SK-N-SH treated with all-trans-retinoic acid at 6 μM for 48 hours (cell line): ENCODE data around the gene NECTIN3.

Experiments used
- ARNTL ChIP-seq: fragments of 450-650 bp; formaldehyde crosslinking; IDR thresholded peaks from 2 replicates; pipeline ENCODE4 v1.5.0; 2020; ENCODE audit warnings: low read depth, mild to moderate bottlenecking, moderate library complexity, borderline replicate concordance
- CREB5 ChIP-seq: fragments of 250-450 bp; sonication (Bioruptor Pico); IDR thresholded peaks from 2 replicates; pipeline ENCODE4 v1.5.1; 2020; ENCODE audit warnings: low read depth, mild to moderate bottlenecking, moderate library complexity
- ESRRG ChIP-seq: fragments of 250-450 bp; sonication (Bioruptor Pico); IDR thresholded peaks from 2 replicates; pipeline ENCODE4 v1.6.1; 2021; ENCODE audit warnings: mild to moderate bottlenecking
- GLIS3 ChIP-seq: fragments of 250-450 bp; sonication (Bioruptor Pico); IDR thresholded peaks from 2 replicates; pipeline ENCODE4 v1.5.0; 2020; ENCODE audit warnings: mild to moderate bottlenecking, moderate library complexity
- ISL1 ChIP-seq: fragments of 250-450 bp; sonication (Bioruptor Pico); IDR thresholded peaks from 2 replicates; pipeline ENCODE4 v2.1.2; 2022; ENCODE audit warnings: mild to moderate bottlenecking, moderate library complexity
- PATZ1 ChIP-seq: fragments of 250-450 bp; sonication (Bioruptor Pico); IDR thresholded peaks from 2 replicates; pipeline ENCODE4 v1.8.0; 2020; ENCODE audit warnings: mild to moderate bottlenecking, moderate library complexity, borderline replicate concordance
- POU6F1 ChIP-seq: fragments of 250-450 bp; sonication (Bioruptor Pico); IDR thresholded peaks from 2 replicates; pipeline ENCODE4 v1.8.0; 2021; ENCODE audit warnings: low read depth, mild to moderate bottlenecking, moderate library complexity, borderline replicate concordance
- PPARA ChIP-seq: fragments of 250-450 bp; sonication (Bioruptor Pico); IDR thresholded peaks from 2 replicates; pipeline ENCODE4 v1.5.0; 2020; ENCODE audit warnings: mild to moderate bottlenecking, borderline replicate concordance
- TCF4 ChIP-seq: fragments of 250-450 bp; sonication (Bioruptor Pico); IDR thresholded peaks from 2 replicates; pipeline ENCODE4 v1.8.0; 2021; ENCODE audit warnings: mild to moderate bottlenecking, moderate library complexity, borderline replicate concordance
- TOX ChIP-seq: fragments of 250-450 bp; sonication (Bioruptor Pico); IDR thresholded peaks from 2 replicates; pipeline ENCODE4 v1.8.0; 2021; ENCODE audit warnings: mild to moderate bottlenecking, moderate library complexity, borderline replicate concordance
- ZFP3 ChIP-seq: fragments of 250-450 bp; sonication (Bioruptor Pico); IDR thresholded peaks from 2 replicates; pipeline ENCODE4 v1.5.0; 2020; ENCODE audit warnings: mild to moderate bottlenecking, moderate library complexity

- TF ChIP-seq TOX (CRISPR knock-in tag): no peak
- TF ChIP-seq ESRRG (CRISPR knock-in tag): no peak
- no peak for TF ChIP-seq ARNTL (CRISPR knock-in tag)
- TF ChIP-seq ZFP3 (CRISPR knock-in tag): no peak
- no peak for TF ChIP-seq TCF4 (CRISPR knock-in tag)
- no peak for TF ChIP-seq PPARA (CRISPR knock-in tag)
- TF ChIP-seq PATZ1 (CRISPR knock-in tag): no peak
- no peak for TF ChIP-seq CREB5 (CRISPR knock-in tag)
- no peak for TF ChIP-seq ISL1 (CRISPR knock-in tag)
- no peak for TF ChIP-seq GLIS3 (CRISPR knock-in tag)
- TF ChIP-seq POU6F1 (CRISPR knock-in tag): no peak
These were observed 30.7 kb upstream of the NECTIN3 start for GRCh38 chr3:111040959-111041358.
